Dendritic cell treated with granulocyte-macrophage colony-stimulating factor and Interleukin-4, amounts not matched to agents 40 ng/mL and 50 ng/mL, for 4 days (primary cell): ENCODE results near the gene SFXN5.

ENCODE experiments used
- H3K27ac Mint-ChIP-seq: one replicate; pipeline ENCODE4 v1.8.0; 2022; ENCODE audit warnings: mild to moderate bottlenecking, mixed read lengths
- H3K27me3 Mint-ChIP-seq: one replicate; pipeline ENCODE4 v1.8.0; 2022; ENCODE audit warnings: mild to moderate bottlenecking, mixed read lengths
- H3K36me3 Mint-ChIP-seq: one replicate; pipeline ENCODE4 v1.8.0; 2022; ENCODE audit warnings: low read depth, mixed read lengths
- H3K4me1 Mint-ChIP-seq: one replicate; pipeline ENCODE4 v1.8.0; 2022; ENCODE audit warnings: low read depth, mixed read lengths
- H3K4me3 Mint-ChIP-seq: one replicate; pipeline ENCODE4 v1.8.0; 2022; ENCODE audit warnings: mild to moderate bottlenecking, moderate library complexity, mixed read lengths
- H3K9me3 Mint-ChIP-seq: one replicate; pipeline ENCODE4 v1.8.0; 2022; ENCODE audit warnings: mixed read lengths
- intact Hi-C: fragments of 100-400 bp; cut with micrococcal nuclease; formaldehyde crosslinking; loops from one replicate; pipeline ENCODE4 v1.15.0; 2022

Gene SFXN5

DNA sequence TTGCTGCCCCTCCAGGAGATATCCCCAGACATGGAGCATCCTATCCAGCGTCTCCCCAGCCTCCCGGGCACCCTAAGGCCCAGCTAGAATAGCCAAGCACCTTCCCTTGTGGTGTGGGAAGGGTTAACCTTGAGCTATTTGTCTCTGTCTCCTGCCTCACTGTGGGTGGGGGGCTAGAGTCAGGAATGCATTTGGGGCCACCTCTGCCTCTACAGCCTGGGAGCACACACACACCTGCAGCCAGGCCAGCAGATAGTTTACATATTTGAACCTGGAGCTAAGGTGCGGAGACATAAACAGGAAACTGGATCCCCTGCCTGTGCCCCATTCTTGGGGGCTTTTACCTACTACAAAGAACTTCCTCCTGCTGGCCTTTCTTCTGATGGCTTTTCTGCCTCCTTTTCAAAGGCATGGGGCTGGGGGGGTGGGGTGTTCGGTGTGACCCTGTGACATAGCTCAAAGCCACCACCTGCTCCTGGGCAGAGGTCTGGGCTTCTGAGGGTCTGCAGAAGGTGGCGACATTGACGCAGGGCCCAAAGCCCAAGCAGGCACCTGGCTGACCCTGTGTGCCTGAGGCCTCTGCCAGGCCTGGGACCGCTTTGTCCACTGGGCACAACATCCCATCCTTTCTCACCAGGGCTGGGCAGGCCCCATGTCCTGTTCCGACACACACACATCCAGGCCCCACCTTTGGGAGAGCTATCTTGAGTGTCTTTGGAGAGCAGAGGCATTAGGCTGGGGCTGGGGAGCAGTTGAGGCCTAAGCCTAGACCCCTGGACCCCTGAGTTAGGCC, 120.0 kb downstream of the SFXN5 start:
- Mint-ChIP-seq H3K4me1 (peaks cover 32% of the 10 kb centered on the region), H3K4me3 (no peak overlapping the region), H3K36me3 (peaks cover 60% of the 10 kb centered on the region), H3K27me3 (peaks cover 2% of the 10 kb centered on the region), H3K9me3 (no peaks in the 10 kb centered on the region), H3K27ac (no peak overlapping the region)
- intact Hi-C loops: no loop called here

GRCh38 chr2:72950558-72951255, 120.8 kb downstream of the SFXN5 start:
- Mint-ChIP-seq H3K4me3 (no peak overlapping the region), H3K9me3 (no peaks in the 10 kb centered on the region), H3K27ac (no peak overlapping the region), H3K36me3 (peaks cover 62% of the 10 kb centered on the region), H3K27me3 (peaks cover 2% of the 10 kb centered on the region), H3K4me1 (peaks cover 26% of the 10 kb centered on the region)
- intact Hi-C loops: no loop called here

DNA sequence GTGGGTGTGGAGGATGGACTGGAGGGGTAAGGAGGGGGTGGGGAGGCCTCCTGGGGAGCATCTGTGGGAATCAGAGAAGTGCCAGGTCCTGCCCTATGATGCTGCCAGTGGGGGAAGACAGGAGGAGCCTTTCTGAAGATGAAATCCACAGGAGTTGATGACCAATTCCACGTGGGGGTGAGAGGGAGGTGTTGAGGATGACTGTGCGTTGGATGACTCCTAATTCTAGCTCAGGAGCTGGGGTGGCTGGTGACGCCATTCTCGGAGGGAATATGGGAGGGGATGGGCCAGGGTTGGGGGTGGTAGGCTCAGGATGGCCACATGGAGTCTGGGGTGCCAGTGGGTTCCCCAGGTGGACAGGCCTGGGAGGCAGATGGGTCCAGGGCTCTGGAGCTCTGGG, 121.9 kb downstream of the SFXN5 start:
- Mint-ChIP-seq H3K9me3 (no peaks in the 10 kb centered on the region), H3K27ac (no peak overlapping the region), H3K4me3 (no peak overlapping the region), H3K4me1 (peaks cover 15% of the 10 kb centered on the region), H3K36me3 (peaks cover 65% of the 10 kb centered on the region), H3K27me3 (no peaks in the 10 kb centered on the region)
- intact Hi-C loops: no loop called here

DNA sequence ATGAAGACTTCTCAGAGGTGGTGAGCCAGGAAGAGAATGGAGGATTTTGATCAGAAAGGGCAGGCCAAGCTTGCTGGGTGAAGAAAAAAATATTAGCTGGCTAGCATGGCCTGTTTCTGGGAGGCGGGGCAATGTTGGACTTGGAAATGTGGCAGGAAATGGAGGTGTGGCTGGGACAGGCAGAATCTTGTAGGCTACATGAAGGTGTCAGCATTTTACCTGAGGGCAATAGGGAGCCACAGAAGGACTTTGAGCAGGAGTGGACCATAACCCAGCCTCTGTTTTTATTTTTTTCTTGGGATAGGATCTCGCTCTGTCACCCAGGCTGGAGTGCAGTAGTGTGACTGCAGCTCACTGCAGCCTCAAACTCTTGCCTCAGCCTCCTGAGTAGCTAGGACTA, 122.5 kb downstream of the SFXN5 start:
- Mint-ChIP-seq H3K4me3 (no peak overlapping the region), H3K27me3 (no peaks in the 10 kb centered on the region), H3K4me1 (peaks cover 9% of the 10 kb centered on the region), H3K9me3 (no peaks in the 10 kb centered on the region), H3K27ac (no peak overlapping the region), H3K36me3 (peaks cover 71% of the 10 kb centered on the region)
- intact Hi-C loops: no loop called here

DNA sequence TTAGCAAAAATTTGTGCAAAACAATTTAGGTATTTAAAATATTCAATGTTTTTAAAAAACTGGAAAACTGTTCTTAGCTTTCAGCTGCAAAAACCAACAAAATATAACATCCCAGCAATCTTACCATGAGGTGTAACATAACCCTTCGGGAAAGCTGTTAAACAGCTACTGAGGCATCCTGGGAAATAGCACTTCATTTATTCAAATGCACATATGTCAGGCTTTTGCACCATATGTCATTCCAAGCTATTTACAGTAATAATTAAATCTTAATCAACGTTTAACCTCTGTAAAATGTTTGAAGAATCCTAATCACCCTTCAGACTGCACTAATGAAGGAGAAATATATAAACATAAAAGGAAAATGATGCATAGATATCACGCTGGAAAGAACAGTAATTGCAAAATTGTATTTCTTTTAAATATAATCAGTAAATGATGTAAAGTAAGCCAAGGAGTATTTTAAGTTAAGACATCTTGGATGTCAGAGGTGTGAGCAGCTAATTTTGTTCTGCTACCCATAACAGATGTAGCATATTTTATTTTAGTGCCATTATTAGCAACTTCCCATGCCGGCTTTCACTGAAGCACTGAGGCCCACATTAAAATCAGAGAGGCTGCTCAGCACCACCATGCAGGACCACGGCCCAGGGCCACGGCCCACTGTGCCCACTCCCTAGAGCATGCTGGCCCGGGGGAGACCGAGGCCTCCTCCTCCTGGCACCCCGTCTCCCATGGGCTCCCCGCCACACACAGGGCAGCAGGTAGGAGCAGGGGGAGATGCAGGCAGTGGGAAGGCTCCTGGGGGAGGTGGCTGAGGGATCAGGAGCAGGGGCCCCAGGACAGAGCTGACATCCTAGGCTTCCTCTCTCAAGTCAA, 123.3 kb downstream of the SFXN5 start:
- H3K27ac Mint-ChIP-seq: no peak overlapping the region
- intact Hi-C loops: no loop called here
- no peaks in the 10 kb centered on the region for H3K27me3 Mint-ChIP-seq
- H3K9me3 Mint-ChIP-seq: no peaks in the 10 kb centered on the region
- peaks cover 5% of the 10 kb centered on the region for H3K4me1 Mint-ChIP-seq
- no peak overlapping the region for H3K4me3 Mint-ChIP-seq
- H3K36me3 Mint-ChIP-seq: peaks cover 75% of the 10 kb centered on the region

DNA sequence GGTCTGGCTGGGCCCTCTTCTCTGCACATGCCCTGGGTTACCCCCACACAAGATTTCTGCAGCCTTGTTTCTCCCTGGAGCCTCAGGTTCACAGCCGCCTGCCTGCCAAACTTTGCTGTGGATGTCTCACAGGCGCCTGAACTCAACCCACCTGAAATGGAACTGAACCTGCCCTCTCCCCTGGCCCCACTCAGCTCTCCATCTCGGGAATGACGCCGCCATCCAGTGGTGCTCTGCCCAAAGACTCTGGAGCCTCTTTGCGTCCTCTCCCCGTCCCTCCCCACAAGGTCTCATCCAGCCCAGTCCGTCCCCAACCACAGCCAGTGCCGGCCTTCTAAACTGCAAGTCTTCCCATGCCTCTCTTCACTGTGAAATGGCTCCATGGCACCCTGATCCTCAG, 125.0 kb downstream of the SFXN5 start:
- Mint-ChIP-seq H3K27me3 (no peaks in the 10 kb centered on the region), H3K9me3 (no peaks in the 10 kb centered on the region), H3K27ac (no peak overlapping the region), H3K4me1 (peaks cover 9% of the 10 kb centered on the region), H3K4me3 (no peak overlapping the region), H3K36me3 (peaks cover 78% of the 10 kb centered on the region)
- intact Hi-C loops: no loop called here

- Mint-ChIP-seq H3K9me3 (no peaks in the 10 kb centered on the region), H3K36me3 (peaks cover 80% of the 10 kb centered on the region), H3K4me1 (peaks cover 9% of the 10 kb centered on the region), H3K27ac (no peak overlapping the region), H3K4me3 (no peak overlapping the region), H3K27me3 (no peaks in the 10 kb centered on the region)
- intact Hi-C loops: no loop called here
Observed at GRCh38 chr2:72945450-72946019, 126.0 kb downstream of the SFXN5 start.

DNA sequence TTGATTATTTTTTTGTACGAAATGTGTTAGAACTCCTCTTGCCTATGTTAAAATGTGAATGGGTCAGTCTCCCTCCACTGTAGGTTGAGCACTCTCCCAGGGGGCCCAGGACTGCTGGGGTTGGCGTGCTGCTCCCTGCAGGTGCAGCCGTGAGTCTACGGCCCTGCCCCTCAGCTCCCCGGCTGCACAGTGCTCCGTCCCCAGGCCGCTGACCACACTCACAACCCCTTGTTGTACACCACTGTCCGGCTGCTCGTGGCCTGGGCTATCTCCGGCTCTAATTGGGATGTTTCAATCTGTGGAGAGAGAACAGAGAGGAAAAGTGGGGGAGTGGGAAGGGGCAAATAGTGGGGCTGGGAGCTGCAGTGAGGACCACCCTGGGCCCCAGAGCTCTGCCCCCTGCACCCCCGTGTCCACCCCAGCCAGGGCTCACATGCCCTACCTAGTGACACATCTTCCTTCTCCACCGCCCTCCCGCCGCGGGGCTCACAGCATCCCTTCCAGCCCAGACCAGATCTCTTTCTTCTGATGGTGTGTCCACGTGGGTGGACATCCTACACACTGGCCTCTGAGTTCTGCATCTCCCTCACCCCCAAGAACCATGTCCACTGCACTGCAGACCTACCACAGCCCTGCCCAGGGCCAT, 126.6 kb downstream of the SFXN5 start:
- peaks cover 82% of the 10 kb centered on the region for H3K36me3 Mint-ChIP-seq
- H3K27me3 Mint-ChIP-seq: no peaks in the 10 kb centered on the region
- no peak overlapping the region for H3K4me3 Mint-ChIP-seq
- H3K4me1 Mint-ChIP-seq: peaks cover 9% of the 10 kb centered on the region
- intact Hi-C loops: no loop called here
- no peaks in the 10 kb centered on the region for H3K9me3 Mint-ChIP-seq
- H3K27ac Mint-ChIP-seq: no peak overlapping the region

- intact Hi-C loops: no loop called here
- Mint-ChIP-seq H3K9me3 (no peaks in the 10 kb centered on the region), H3K27me3 (peaks cover under 1% of the 10 kb centered on the region), H3K36me3 (peaks cover 77% of the 10 kb centered on the region), H3K4me3 (no peak overlapping the region), H3K4me1 (peaks cover 9% of the 10 kb centered on the region), H3K27ac (no peak overlapping the region)
Observed at GRCh38 chr2:72943540-72944395, 127.7 kb downstream of the SFXN5 start.

DNA sequence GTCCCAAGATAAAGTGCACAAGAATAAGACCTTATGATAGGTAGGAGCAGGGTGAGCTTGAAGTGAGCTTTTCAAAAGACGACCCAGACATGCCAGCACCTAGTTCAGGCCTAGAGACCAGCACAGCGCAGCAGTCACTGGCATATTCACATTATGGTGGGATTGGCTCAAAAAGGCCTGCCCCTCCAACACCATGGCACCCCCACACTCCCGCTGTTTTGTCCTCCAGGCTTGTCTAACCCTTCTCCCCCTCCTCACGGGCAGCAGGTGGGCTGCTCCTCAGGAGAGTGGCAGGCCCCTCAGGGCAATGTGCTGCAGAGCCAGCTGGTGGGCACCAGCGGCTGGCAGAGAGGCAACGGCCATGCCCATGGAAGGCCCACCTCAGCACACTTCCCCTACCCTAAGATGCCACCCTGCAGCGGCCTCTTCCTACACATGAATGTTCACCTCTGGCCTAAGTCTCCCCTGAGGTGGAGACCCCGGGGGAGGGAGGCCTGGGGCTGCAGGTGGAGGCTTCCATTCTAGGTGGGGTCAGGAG, 128.6 kb downstream of the SFXN5 start:
- no peak overlapping the region for H3K4me3 Mint-ChIP-seq
- peaks cover 73% of the 10 kb centered on the region for H3K36me3 Mint-ChIP-seq
- intact Hi-C loops: no loop called here
- peaks cover 2% of the 10 kb centered on the region for H3K27me3 Mint-ChIP-seq
- H3K4me1 Mint-ChIP-seq: peaks cover 9% of the 10 kb centered on the region
- H3K27ac Mint-ChIP-seq: no peak overlapping the region
- H3K9me3 Mint-ChIP-seq: no peaks in the 10 kb centered on the region

DNA sequence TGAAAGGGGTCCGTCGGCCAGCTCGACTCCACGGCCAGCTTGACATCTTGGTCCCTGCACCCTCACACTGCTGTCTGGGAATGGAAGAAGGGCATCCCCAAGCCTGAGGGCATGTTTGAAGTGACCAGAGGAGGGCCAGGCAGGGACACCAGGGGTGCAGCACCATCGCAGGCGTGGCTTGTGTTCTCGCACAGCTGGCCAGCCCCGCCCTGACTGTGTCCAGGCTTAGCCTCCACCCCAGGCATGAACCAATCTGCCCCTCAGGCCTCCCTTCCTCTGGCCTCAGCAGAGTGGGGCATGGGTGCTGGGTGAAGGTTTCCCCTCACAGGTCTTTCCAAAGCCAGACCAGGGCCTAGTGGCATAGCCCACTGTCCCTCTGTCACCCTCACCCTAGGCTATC, 129.2 kb downstream of the SFXN5 start:
- H3K4me1 Mint-ChIP-seq: peaks cover 9% of the 10 kb centered on the region
- peaks cover 71% of the 10 kb centered on the region for H3K36me3 Mint-ChIP-seq
- H3K9me3 Mint-ChIP-seq: no peaks in the 10 kb centered on the region
- H3K27me3 Mint-ChIP-seq: peaks cover 4% of the 10 kb centered on the region
- H3K27ac Mint-ChIP-seq: no peak overlapping the region
- intact Hi-C loops: no loop called here
- no peak overlapping the region for H3K4me3 Mint-ChIP-seq

- intact Hi-C loops: no loop called here
- Mint-ChIP-seq H3K27ac (no peak overlapping the region), H3K36me3 (peaks cover 56% of the 10 kb centered on the region), H3K9me3 (no peaks in the 10 kb centered on the region), H3K4me1 (peaks cover 9% of the 10 kb centered on the region), H3K27me3 (peaks cover 6% of the 10 kb centered on the region), H3K4me3 (no peak overlapping the region)
Observed at GRCh38 chr2:72940786-72941185, 130.7 kb downstream of the SFXN5 start.
